Activated CD4-positive, alpha-beta T cell treated with anti-CD3 and anti-CD28 coated beads, Interleukin-2, amount 10 ng/mL, durations not matched to agents 7 days and 5 days (primary cell): ENCODE data around the gene CORO7. TPM values are rescaled to one million over a fixed set of nuclear protein-coding genes. Genes with fewer than 3 reads are reported as not detected.

Experiments
- CTCF ChIA-PET: fragments of 350-600 bp; sonication (Branson Sonifier 250); formaldehyde crosslinking; loops from one replicate; lab custom pipeline; 2021; ENCODE audit warnings: antibody characterized with exemption; lab: Charles Lee
- POLR2A ChIA-PET: fragments of 350-600 bp; sonication (Branson Sonifier 250); formaldehyde crosslinking; loops from one replicate; lab custom pipeline; 2021; ENCODE audit warnings: antibody characterized with exemption; lab: Charles Lee
- DNase-seq: peaks from one replicate; pipeline ENCODE4 v3.0.0-alpha.2; 2020
- H3K27ac Mint-ChIP-seq: one replicate; pipeline ENCODE4 v1.8.0; 2021; ENCODE audit warnings: mild to moderate bottlenecking, moderate library complexity, mixed read lengths
- H3K27me3 Mint-ChIP-seq: one replicate; pipeline ENCODE4 v1.8.0; 2021; ENCODE audit warnings: mixed read lengths
- H3K36me3 Mint-ChIP-seq: one replicate; pipeline ENCODE4 v1.8.0; 2021; ENCODE audit warnings: low read depth, mixed read lengths
- H3K4me1 Mint-ChIP-seq: one replicate; pipeline ENCODE4 v1.8.0; 2021; ENCODE audit warnings: mixed read lengths
- H3K4me3 Mint-ChIP-seq: one replicate; pipeline ENCODE4 v1.8.0; 2021; ENCODE audit warnings: mild to moderate bottlenecking, moderate library complexity, mixed read lengths
- H3K9me3 Mint-ChIP-seq: one replicate; pipeline ENCODE4 v1.8.0; 2021; ENCODE audit warnings: mixed read lengths
- total RNA-seq, 2 experiments: library from RNA; stranded (reverse); gene quantifications; one replicate each; pipeline ENCODE4 v1.2.3, GENCODE V29; 2021

The CORO7 gene
- total RNA-seq, 2 experiments from 2014 or later: 196 to 211 TPM

DNA sequence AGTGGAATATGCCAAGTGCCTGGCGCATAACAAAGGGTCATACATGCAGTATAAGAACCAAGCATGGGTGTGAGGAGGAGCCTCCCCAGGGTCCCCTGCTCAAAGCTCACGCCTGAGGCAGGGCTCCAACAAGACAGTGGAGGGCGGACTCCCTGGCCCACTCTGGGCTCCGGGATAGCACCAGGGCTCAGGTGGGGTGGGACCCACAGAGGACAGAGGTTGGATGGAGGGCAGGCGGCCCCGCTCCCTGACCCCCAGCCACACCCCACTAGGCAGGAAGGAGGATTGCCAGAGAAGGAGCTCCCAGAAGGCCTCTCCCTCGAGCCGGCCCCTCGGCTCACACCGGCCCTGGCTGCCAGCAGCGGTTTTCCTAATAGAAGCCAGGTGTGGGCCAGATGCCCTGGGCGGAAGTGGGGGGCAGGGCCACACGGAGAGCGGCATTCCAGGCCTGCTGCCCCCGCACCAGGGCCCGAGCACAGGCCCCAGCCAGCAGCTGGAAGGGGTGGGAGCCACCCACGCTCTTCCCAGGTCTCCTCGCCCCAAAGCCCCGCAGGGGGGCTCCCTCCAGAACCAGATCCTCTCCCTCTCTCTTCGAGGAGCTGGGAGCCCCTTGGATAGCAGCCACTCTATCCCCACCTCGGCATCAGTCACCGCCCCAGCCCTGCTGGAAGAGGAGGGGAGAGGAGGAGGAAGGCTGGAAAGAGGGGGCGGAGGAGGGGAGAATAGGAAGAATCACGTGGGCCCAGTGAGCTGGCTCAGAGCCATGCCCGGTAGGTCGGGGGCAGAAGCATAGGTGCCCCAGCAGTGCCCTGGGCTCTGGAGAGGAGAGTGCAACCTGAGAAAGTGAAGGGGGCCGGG is 23.8 kb downstream of the CORO7 start:
- ChIA-PET POLR2A (no interaction called here), CTCF (interaction anchor here (0.5 to 1.6 kb wide), 4 partner anchors 10 to 148 kb away, joined by 3 to 6 read pairs (median 4); no protein-coding TSS in a partner anchor)
- Mint-ChIP-seq H3K27ac (no peak overlapping the region), H3K4me3 (no peak overlapping the region), H3K27me3 (no peaks in the 10 kb centered on the region), H3K36me3 (peaks cover 20% of the 10 kb centered on the region), H3K9me3 (no peaks in the 10 kb centered on the region), H3K4me1 (no peaks in the 10 kb centered on the region)
- DNase-seq: no peak

- POLR2A ChIA-PET: no interaction called here
- no peak overlapping the region for H3K27ac Mint-ChIP-seq
- no peaks in the 10 kb centered on the region for H3K27me3 Mint-ChIP-seq
- no peak overlapping the region for H3K4me3 Mint-ChIP-seq
- H3K36me3 Mint-ChIP-seq: peaks cover 24% of the 10 kb centered on the region
- CTCF ChIA-PET: interaction anchor here (0.5 to 1.3 kb wide), 3 partner anchors 14 to 148 kb away, joined by 3 to 5 read pairs (median 3); no protein-coding TSS in a partner anchor
- no peaks in the 10 kb centered on the region for H3K4me1 Mint-ChIP-seq
- peak; percentile 17 for DNase-seq
- no peaks in the 10 kb centered on the region for H3K9me3 Mint-ChIP-seq
Measured at GRCh38 chr16:4391631-4392381, 24.6 kb downstream of the CORO7 start.

- POLR2A ChIA-PET: no interaction called here
- H3K27me3 Mint-ChIP-seq: no peaks in the 10 kb centered on the region
- peak overlapping the region; percentile 46 for H3K27ac Mint-ChIP-seq
Measured at GRCh38 chr16:4390266-4391260, 25.8 kb downstream of the CORO7 start.

GRCh38 chr16:4389051-4389955 is 27.1 kb downstream of the CORO7 start:
- CTCF ChIA-PET: interaction anchor here (0.6 to 1.8 kb wide), 5 partner anchors 10 to 604 kb away, joined by 3 to 5 read pairs (median 3); no protein-coding TSS in a partner anchor
- H3K4me3 Mint-ChIP-seq: no peak overlapping the region
- H3K27me3 Mint-ChIP-seq: no peaks in the 10 kb centered on the region
- peaks cover 2% of the 10 kb centered on the region for H3K4me1 Mint-ChIP-seq
- no peaks in the 10 kb centered on the region for H3K9me3 Mint-ChIP-seq
- DNase-seq: no peak
- POLR2A ChIA-PET: no interaction called here
- no peak overlapping the region for H3K27ac Mint-ChIP-seq
- peaks cover 17% of the 10 kb centered on the region for H3K36me3 Mint-ChIP-seq

More at GRCh38 chr16:4390266-4391260, 25.8 kb downstream of the CORO7 start:
- DNase-seq: no peak
- Mint-ChIP-seq H3K4me1 (no peaks in the 10 kb centered on the region), H3K9me3 (no peaks in the 10 kb centered on the region), H3K36me3 (peaks cover 18% of the 10 kb centered on the region), H3K4me3 (no peak overlapping the region)
- CTCF ChIA-PET: interaction anchor here (0.9 to 1.8 kb wide), 2 partner anchors 13 to 50 kb away, joined by 5 read pairs; no protein-coding TSS in a partner anchor

DNA sequence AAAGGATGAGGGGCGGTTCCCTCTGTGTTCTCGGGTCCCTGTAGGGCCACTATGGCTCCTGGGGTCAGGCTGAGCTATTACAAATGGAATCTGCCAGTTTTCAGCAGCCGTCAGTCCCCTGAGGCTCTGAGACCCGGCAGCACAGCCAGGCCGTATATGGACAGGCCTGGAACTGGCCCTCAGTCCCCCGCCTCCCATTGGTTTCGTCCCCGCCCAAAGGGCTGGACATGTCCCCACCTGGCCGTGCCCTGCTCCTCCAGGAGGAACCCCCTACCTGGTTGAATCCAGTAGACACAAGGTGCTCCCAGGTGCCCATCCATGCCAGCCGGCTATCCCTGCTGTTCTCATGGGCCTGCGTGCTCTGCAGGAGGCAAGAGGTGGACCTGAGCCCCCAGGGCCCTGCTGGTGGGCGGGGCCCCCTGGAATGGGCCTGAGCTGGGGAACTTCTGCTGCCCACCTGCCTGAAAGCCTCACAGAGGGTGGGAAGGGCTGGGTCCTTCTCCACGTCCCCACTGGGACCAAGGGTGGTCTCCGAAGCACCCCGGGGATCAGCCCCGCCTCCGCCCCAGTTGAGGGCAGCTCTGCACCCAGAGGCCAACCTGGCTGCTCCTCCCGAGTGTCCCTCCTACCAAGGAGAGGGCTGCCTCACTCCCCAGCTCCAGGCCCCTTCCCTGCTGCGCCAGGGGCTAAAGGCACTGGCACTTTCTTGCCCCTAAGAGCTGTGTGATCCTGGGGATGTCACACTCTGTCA is 27.9 kb downstream of the CORO7 start:
- H3K4me1 Mint-ChIP-seq: peaks cover 2% of the 10 kb centered on the region
- CTCF ChIA-PET: interaction anchor here (0.6 to 1.8 kb wide), 2 partner anchors 15 to 605 kb away, joined by 3 to 5 read pairs; no protein-coding TSS in a partner anchor
- no peaks in the 10 kb centered on the region for H3K9me3 Mint-ChIP-seq
- H3K36me3 Mint-ChIP-seq: peaks cover 17% of the 10 kb centered on the region
- no peak overlapping the region for H3K27ac Mint-ChIP-seq
- no peak overlapping the region for H3K4me3 Mint-ChIP-seq
- POLR2A ChIA-PET: no interaction called here
- DNase-seq: no peak
- H3K27me3 Mint-ChIP-seq: no peaks in the 10 kb centered on the region

GRCh38 chr16:4387781-4388180 is 28.6 kb downstream of the CORO7 start:
- Mint-ChIP-seq H3K27me3 (no peaks in the 10 kb centered on the region), H3K27ac (no peak overlapping the region)

GRCh38 chr16:4386951-4387565 is 29.3 kb downstream of the CORO7 start:
- POLR2A ChIA-PET: no interaction called here
- H3K27ac Mint-ChIP-seq: no peak overlapping the region
- no peaks in the 10 kb centered on the region for H3K9me3 Mint-ChIP-seq
- CTCF ChIA-PET: interaction anchor here (0.6 to 2.1 kb wide), 2 partner anchors 15 to 106 kb away, joined by 4 to 8 read pairs; no protein-coding TSS in a partner anchor
- no peak overlapping the region for H3K4me3 Mint-ChIP-seq
- H3K36me3 Mint-ChIP-seq: peaks cover 17% of the 10 kb centered on the region
- H3K4me1 Mint-ChIP-seq: peaks cover 2% of the 10 kb centered on the region
- DNase-seq: no peak
- no peaks in the 10 kb centered on the region for H3K27me3 Mint-ChIP-seq

More at GRCh38 chr16:4387781-4388180, 28.6 kb downstream of the CORO7 start:
- CTCF ChIA-PET: no interaction called here
- H3K9me3 Mint-ChIP-seq: no peaks in the 10 kb centered on the region
- H3K4me3 Mint-ChIP-seq: no peak overlapping the region
- peaks cover 2% of the 10 kb centered on the region for H3K4me1 Mint-ChIP-seq
- DNase-seq: no peak
- H3K36me3 Mint-ChIP-seq: peaks cover 17% of the 10 kb centered on the region
- POLR2A ChIA-PET: no interaction called here

DNA sequence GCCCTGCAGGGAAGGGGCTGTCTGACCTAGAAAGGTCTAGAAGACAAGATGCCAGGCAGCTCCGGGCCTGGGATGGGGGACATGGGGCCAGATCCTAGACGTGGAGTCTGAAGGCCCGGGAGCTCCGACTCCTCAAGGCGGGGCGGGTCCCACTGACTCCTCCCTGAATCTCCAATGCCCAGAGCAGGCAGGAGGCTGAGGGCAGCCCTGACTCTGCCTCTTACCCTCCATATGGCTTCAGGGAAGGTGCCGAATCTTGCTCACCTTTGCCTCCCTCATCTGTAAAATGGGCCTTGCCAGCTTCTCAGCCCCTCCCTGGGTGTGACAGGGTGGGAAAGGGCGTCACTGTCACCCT is 30.0 kb downstream of the CORO7 start:
- peaks cover 17% of the 10 kb centered on the region for H3K36me3 Mint-ChIP-seq
- peaks cover 2% of the 10 kb centered on the region for H3K4me1 Mint-ChIP-seq
- H3K27me3 Mint-ChIP-seq: no peaks in the 10 kb centered on the region
- no peak overlapping the region for H3K27ac Mint-ChIP-seq
- no peak for DNase-seq
- H3K9me3 Mint-ChIP-seq: no peaks in the 10 kb centered on the region
- H3K4me3 Mint-ChIP-seq: no peak overlapping the region
- CTCF ChIA-PET: interaction anchor here (2.1 kb wide), 1 partner anchor 16 kb away, joined by 8 read pairs; no protein-coding TSS in a partner anchor
- POLR2A ChIA-PET: no interaction called here

- peaks cover 17% of the 10 kb centered on the region for H3K36me3 Mint-ChIP-seq
- no peak for DNase-seq
- no peaks in the 10 kb centered on the region for H3K9me3 Mint-ChIP-seq
- H3K27ac Mint-ChIP-seq: no peak overlapping the region
- no peaks in the 10 kb centered on the region for H3K27me3 Mint-ChIP-seq
- ChIA-PET POLR2A (no interaction called here), CTCF (interaction anchor here (2.1 kb wide), 1 partner anchor 17 kb away, joined by 8 read pairs; no protein-coding TSS in a partner anchor)
- H3K4me1 Mint-ChIP-seq: peaks cover 2% of the 10 kb centered on the region
- no peak overlapping the region for H3K4me3 Mint-ChIP-seq
Measured at GRCh38 chr16:4385789-4386450, 30.5 kb downstream of the CORO7 start.
